Measurements from ENCODE around the gene CHKA. TPM values are rescaled to one million over a fixed set of nuclear protein-coding genes. Genes with fewer than 3 reads are reported as not detected.

Gene CHKA
- total and polyA plus RNA-seq, 9 of the 15 experiments (the other 6 are each of a cell fraction or from before 2014, with no cell fraction given) = 3.6 to 37.0 (median 30.2) TPM

GRCh38 chr11:68004551-68005335, 116.4 kb downstream of the CHKA start:
- H2AFZ ChIP-seq (ENCODE audit: low read depth, low read length) = peak overlapping the region; percentile 96
- 0 out of 3 replicates have a peak, but pooled peaks cover 2% of the 10 kb centered on the region for H3K36me3 ChIP-seq (ENCODE audit: control insufficient read depth, insufficient read depth, low read length)
- in situ Hi-C loops (cut with MboI) = no loop called here
- H3K27me3 ChIP-seq (ENCODE audit: control insufficient read depth in 2 of 2, insufficient read depth in 2 of 2, low read length in 2 of 2) = no peaks in the 10 kb centered on the region
- BruUV-seq (replicated peaks) = no TSS peak
- H3K27ac ChIP-seq (ENCODE audit: extremely low read depth, low read depth, low read length) = peak overlapping the region; percentile 58; the same call in 2 of the 3 replicates
- H3K9me3 ChIP-seq (replicated peaks; ENCODE audit: control insufficient read depth, insufficient read depth, low read depth, low read length) = no peaks in the 10 kb centered on the region
- H3K4me2 ChIP-seq (ENCODE audit: insufficient read depth, low read length) = peak overlapping the region; percentile 75
- ChIA-PET CTCF (ENCODE audit: low intra/inter-chr PET ratio) (no interaction called here), POLR2A (no interaction called here)
- H3K9ac ChIP-seq (ENCODE audit: insufficient read depth in 1 of 2, low read depth in 2 of 2, low read length in 2 of 2) = peak overlapping the region; percentile 67 to 93
- FAIRE-seq (peak; percentile 26), ATAC-seq (no peak), DNase-seq (ENCODE audit: extremely low read depth in 1 of 4, low spot score in 3 of 4) (no peak)
- H3K9me1 ChIP-seq (ENCODE audit: control insufficient read depth, insufficient read depth, low read length) = no peaks in the 10 kb centered on the region
- no peaks in the 10 kb centered on the region for H4K20me1 ChIP-seq (replicated peaks; ENCODE audit: control insufficient read depth, insufficient read depth, low read length)
- intact Hi-C loops (cut with micrococcal nuclease) = loop anchor here (5.0 kb wide), 1 partner anchor 293 kb away; no protein-coding TSS in a partner anchor
- peak overlapping the region; percentile 57 for H3K4me3 ChIP-seq
- H3K4me1 ChIP-seq (replicated peaks in 1 of 2; ENCODE audit: control insufficient read depth in 2 of 2, insufficient read depth in 2 of 2, low read length in 2 of 2) = peaks cover 19 to 50% of the 10 kb centered on the region in 2 experiments
- no peaks in the 10 kb centered on the region for H3K79me2 ChIP-seq (ENCODE audit: control insufficient read depth, insufficient read depth, low read length)
- 54% methylated on average over 14 of the region's 14 CpGs for WGBS (ENCODE audit: insufficient coverage, low coverage, missing lambda C conversion rate)
- TF ChIP-seq MLX (CRISPR knock-in tag; conservative IDR thresholded peaks at IDR 0.05) = no peak
- peak; percentile 4; the same call in 1 of the 2 replicates for TF ChIP-seq NFIC (IDR thresholded peaks at IDR 0.05)
- peak; percentile 36; the same call in 1 of the 2 replicates for TF ChIP-seq PKNOX1 (IDR thresholded peaks at IDR 0.05)
- TF ChIP-seq ZBTB7A (IDR thresholded peaks at IDR 0.05; ENCODE audit: borderline replicate concordance, control insufficient read depth, low read depth, low read length) = 0 out of 2 replicates have a peak, but pooled peaks have one; percentile 31
- TF ChIP-seq ZNF121 (CRISPR knock-in tag; conservative IDR thresholded peaks at IDR 0.05) = no peak
- no peak for TF ChIP-seq PCBP1 (IDR thresholded peaks at IDR 0.05; ENCODE audit: low read depth, low read length, poor library complexity, severe bottlenecking)
- TF ChIP-seq EP300 (IDR thresholded peaks at IDR 0.05; ENCODE audit: low read length) = no peak
- TF ChIP-seq NELFE (IDR thresholded peaks at IDR 0.05; ENCODE audit: insufficient read depth, insufficient read length) = no peak
- TF ChIP-seq ARHGAP35 (IDR thresholded peaks at IDR 0.05; ENCODE audit: partially characterized antibody) = no peak
- no peak for TF ChIP-seq BCL6 (CRISPR knock-in tag; IDR thresholded peaks at IDR 0.05)
- TF ChIP-seq ZNF316 (IDR thresholded peaks at IDR 0.05) = no peak
- TF ChIP-seq CEBPG (CRISPR knock-in tag; IDR thresholded peaks at IDR 0.05) = no peak
- TF ChIP-seq CEBPG (tag; conservative IDR thresholded peaks at IDR 0.05 in 1 of 2, IDR thresholded peaks at IDR 0.05 in 1 of 2) = no peak
- no peak for TF ChIP-seq MYC (IDR thresholded peaks at IDR 0.05; ENCODE audit: low read depth, low read length)
- 0 out of 2 replicates have a peak, but pooled peaks have one; percentile 2 for TF ChIP-seq MYC (CRISPR knock-in tag; IDR thresholded peaks at IDR 0.05; ENCODE audit: borderline replicate concordance, low read depth)
- no peak for TF ChIP-seq NCOA6 (IDR thresholded peaks at IDR 0.05)
- TF ChIP-seq RBM15 (IDR thresholded peaks at IDR 0.05; ENCODE audit: insufficient read depth, low read length) = no peak
- TF ChIP-seq LCOR (CRISPR knock-in tag; IDR thresholded peaks at IDR 0.05) = no peak
- TF ChIP-seq SP1 (CRISPR knock-in tag; IDR thresholded peaks at IDR 0.05) = peak; percentile 15; the same call in 1 of the 2 replicates
- TF ChIP-seq ZBED1 (IDR thresholded peaks at IDR 0.05) = no peak
- TF ChIP-seq POLR3G (IDR thresholded peaks at IDR 0.05; ENCODE audit: extremely low read depth, insufficient read length, insufficient replicate concordance) = no peak
